HFFc6 (cell line): Measurements from ENCODE around the gene C15orf62. TPM values are rescaled to one million over a fixed set of nuclear protein-coding genes. Genes with fewer than 3 reads are reported as not detected.

ENCODE experiments used
- DNase-seq: peaks from one replicate; pipeline ENCODE4 v3.0.0-alpha.2; 2018
- H3K27ac Mint-ChIP-seq: 2 replicates; pipeline ENCODE4 v1.8.0; 2020; ENCODE audit warnings: mild to moderate bottlenecking, mixed read lengths
- H3K27me3 Mint-ChIP-seq: 2 replicates; pipeline ENCODE4 v1.8.0; 2021; ENCODE audit warnings: mild to moderate bottlenecking, moderate library complexity, mixed read lengths; ENCODE audit not compliant: insufficient read depth
- H3K36me3 Mint-ChIP-seq: 2 replicates; pipeline ENCODE4 v1.8.0; 2021; ENCODE audit warnings: low read depth, mixed read lengths
- H3K4me1 Mint-ChIP-seq: 2 replicates; pipeline ENCODE4 v1.8.0; 2020; ENCODE audit warnings: low read depth, mixed read lengths
- H3K4me3 Mint-ChIP-seq: 2 replicates; pipeline ENCODE4 v1.8.0; 2020; ENCODE audit warnings: mild to moderate bottlenecking, moderate library complexity, mixed read lengths
- H3K9me3 Mint-ChIP-seq: 2 replicates; pipeline ENCODE4 v1.8.0; 2020; ENCODE audit warnings: mild to moderate bottlenecking, mixed read lengths
- total RNA-seq, 6 experiments: library from RNA; stranded (reverse); fragmentation: NEBNext Ultra II Directional; extraction: Animal tissue kit (Norgen Biotek cat#: 25700); gene quantifications; 2 replicates in 1 of 6; 3 replicates in 5 of 6; pipeline ENCODE4 v1.2.3, GENCODE V29; 2021
- TF ChIP-seq, protein P1 (sequence below): fragments of 200-600 bp; sonication (generic); IDR thresholded peaks from 2 replicates; pipeline ENCODE4 v1.5.0; 2021; ENCODE audit warnings: antibody characterized with exemption, mild to moderate bottlenecking

Gene C15orf62
- total RNA-seq, 6 experiments from 2014 or later, result 0.14 to 0.20 TPM; not detected in 4

DNA sequence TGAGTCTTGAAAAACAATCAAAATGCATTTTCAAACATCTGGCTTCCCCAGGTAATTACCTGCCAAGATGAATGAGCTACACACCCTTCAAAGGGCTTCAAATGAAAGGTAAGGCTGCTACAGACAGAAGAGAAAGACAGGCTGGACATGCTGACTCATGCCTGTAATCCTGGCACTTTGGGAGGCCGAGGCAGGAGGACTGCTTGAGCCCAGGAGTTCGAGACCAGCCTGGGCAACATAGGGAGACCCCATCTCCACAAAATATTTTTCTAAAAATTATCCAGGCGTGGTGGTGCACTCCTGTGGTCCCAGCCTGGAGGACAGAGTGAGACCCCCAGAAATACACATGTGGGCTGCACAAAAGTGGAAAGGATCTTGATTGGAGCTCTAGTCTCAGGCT lies 22.6 kb downstream of the C15orf62 start:
- DNase-seq, result no peak
- peak overlapping the region; percentile 90; the same call in 1 of the 2 replicates for H3K27ac Mint-ChIP-seq
- no peaks in the 10 kb centered on the region for H3K9me3 Mint-ChIP-seq
- no peaks in the 10 kb centered on the region for H3K27me3 Mint-ChIP-seq
- peaks cover 34% of the 10 kb centered on the region for H3K4me1 Mint-ChIP-seq
- TF ChIP-seq, protein P1, sequence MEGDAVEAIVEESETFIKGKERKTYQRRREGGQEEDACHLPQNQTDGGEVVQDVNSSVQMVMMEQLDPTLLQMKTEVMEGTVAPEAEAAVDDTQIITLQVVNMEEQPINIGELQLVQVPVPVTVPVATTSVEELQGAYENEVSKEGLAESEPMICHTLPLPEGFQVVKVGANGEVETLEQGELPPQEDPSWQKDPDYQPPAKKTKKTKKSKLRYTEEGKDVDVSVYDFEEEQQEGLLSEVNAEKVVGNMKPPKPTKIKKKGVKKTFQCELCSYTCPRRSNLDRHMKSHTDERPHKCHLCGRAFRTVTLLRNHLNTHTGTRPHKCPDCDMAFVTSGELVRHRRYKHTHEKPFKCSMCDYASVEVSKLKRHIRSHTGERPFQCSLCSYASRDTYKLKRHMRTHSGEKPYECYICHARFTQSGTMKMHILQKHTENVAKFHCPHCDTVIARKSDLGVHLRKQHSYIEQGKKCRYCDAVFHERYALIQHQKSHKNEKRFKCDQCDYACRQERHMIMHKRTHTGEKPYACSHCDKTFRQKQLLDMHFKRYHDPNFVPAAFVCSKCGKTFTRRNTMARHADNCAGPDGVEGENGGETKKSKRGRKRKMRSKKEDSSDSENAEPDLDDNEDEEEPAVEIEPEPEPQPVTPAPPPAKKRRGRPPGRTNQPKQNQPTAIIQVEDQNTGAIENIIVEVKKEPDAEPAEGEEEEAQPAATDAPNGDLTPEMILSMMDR, result no peak
- H3K36me3 Mint-ChIP-seq, result peaks cover 10% of the 10 kb centered on the region
- no peak overlapping the region for H3K4me3 Mint-ChIP-seq

DNA sequence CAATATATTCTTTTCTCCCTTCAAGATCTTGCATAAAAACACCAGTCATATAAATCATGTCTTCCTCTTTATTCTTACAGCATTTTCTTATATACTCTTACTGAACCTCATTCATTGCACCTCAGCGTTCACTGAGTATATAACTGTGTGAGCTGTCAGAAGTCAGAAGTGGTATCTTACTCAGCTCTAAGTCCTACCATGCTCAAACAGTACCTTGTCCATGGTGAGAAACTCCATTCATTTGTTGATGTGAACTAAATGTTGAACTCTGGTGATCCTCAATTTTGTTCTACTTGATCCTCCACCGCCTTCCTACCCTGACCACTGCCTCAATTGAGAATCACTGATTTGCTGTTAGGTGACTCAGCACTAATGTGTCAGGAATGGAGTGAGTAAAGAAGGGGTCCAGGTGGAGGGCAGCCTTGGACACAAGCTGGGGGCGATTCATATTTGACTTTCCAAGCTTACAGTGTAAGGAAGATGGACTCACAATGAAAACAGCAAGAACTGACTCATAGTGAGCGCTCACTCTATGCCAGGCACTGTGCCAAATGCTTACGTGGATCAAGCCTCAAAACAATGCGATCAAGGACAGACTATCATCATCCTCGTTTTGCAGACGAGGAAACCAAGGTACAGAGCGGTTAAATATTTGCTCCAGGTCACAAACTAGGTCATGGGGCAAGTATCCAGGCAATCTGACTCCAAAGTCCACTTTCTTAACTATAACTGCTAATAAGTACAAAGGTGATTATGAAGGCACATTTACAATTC lies 23.6 kb downstream of the C15orf62 start:
- DNase-seq, result peak; percentile 88
- Mint-ChIP-seq H3K27ac (peak overlapping the region; percentile 90), H3K36me3 (peaks cover 10% of the 10 kb centered on the region), H3K4me3 (peak overlapping the region; percentile 73), H3K9me3 (no peaks in the 10 kb centered on the region), H3K4me1 (peaks cover 32% of the 10 kb centered on the region), H3K27me3 (no peaks in the 10 kb centered on the region)
- TF ChIP-seq, protein P1, result no peak

DNA sequence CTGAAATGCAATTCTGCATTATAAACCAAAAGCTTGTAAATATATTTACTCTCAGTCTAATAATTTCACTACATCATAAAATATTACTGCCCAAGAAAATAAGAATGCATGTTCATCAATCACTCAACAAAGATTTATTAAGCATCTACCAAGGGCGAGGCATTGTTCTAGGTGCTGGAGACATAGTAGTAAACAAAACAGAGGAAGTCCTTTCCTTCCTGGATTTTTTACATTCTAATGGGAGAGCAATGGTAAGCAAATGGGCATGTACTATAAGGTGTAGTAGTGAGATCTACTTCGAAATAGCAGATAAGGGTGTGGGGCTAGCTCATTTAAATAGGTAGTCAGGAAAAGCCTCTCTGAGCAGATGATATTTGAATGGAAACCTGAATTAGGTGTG lies 26.3 kb downstream of the C15orf62 start:
- peaks cover 38% of the 10 kb centered on the region for H3K4me1 Mint-ChIP-seq
- TF ChIP-seq, protein P1, result no peak
- no peaks in the 10 kb centered on the region for H3K27me3 Mint-ChIP-seq
- peak overlapping the region; percentile 10 for H3K27ac Mint-ChIP-seq
- no peaks in the 10 kb centered on the region for H3K9me3 Mint-ChIP-seq
- peaks cover 12% of the 10 kb centered on the region for H3K36me3 Mint-ChIP-seq
- H3K4me3 Mint-ChIP-seq, result no peak overlapping the region
- no peak for DNase-seq

DNA sequence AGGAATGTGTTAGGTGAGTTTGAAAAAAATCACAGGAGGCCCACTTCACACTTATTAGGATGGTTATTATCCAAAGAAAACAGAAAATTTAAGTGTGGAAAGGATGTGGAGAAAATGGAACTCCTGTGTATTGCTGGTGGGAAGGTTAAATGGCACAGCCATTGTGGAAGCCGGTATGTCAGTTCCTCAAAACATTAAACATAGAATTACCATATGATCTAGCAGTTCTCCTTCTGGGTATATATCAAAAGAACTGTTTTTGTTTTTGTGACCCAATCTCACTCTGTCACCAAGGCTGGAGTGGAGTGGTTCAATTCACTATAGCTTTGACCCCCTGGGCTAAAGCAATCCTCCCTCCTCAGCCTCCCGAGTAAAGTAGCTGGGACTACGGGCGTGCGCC lies 26.7 kb downstream of the C15orf62 start:
- Mint-ChIP-seq H3K4me3 (no peak overlapping the region), H3K27ac (no peak overlapping the region; the same call in 1 of the 2 replicates), H3K9me3 (no peaks in the 10 kb centered on the region), H3K4me1 (peaks cover 41% of the 10 kb centered on the region), H3K36me3 (peaks cover 14% of the 10 kb centered on the region), H3K27me3 (no peaks in the 10 kb centered on the region; the same call in 1 of the 2 replicates)
- TF ChIP-seq, protein P1, result no peak
- DNase-seq, result no peak

DNA sequence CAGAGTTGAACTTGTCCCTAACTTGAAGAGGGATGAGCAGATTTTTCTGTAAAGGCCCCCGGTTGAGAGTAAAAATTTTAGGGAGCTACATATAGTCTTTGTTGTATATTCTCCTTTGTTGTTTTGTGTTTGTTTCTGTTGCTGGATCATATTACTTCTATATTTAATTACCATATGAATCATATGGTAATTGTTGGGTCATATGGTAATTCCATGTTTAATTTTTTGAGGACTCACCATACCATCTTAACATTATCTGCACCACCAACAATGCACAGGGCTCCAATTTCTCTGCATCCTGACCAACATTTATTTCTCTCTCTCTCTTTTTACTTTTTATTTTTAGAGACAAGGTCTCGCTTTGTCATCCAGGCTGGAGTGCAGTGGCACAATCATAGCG lies 29.7 kb downstream of the C15orf62 start:
- Mint-ChIP-seq H3K9me3 (no peaks in the 10 kb centered on the region), H3K27me3 (no peaks in the 10 kb centered on the region; the same call in 1 of the 2 replicates), H3K4me3 (no peak overlapping the region), H3K4me1 (peaks cover 19% of the 10 kb centered on the region), H3K27ac (no peak overlapping the region), H3K36me3 (peaks cover 9% of the 10 kb centered on the region; the same call in 1 of the 2 replicates)
- TF ChIP-seq, protein P1, result no peak
- DNase-seq, result no peak
